DND-41 (cell line): ENCODE results near the gene TAGLN2.

ENCODE experiments used
- ATAC-seq: fragments of 200-7000 bp; cut with Tn5 transposase; 3 replicates; pipeline ENCODE4 v1.9.1; 2021; ENCODE audit warnings: low read depth; ENCODE audit not compliant: insufficient read depth
- DNase-seq: peaks from one replicate; pipeline ENCODE4 v3.0.0-alpha.2; 2020
- H2AFZ ChIP-seq: 2 replicates; pipeline ENCODE4 v1.6.0; 2012; ENCODE audit warnings: low read depth, low read length
- H3K27ac ChIP-seq: 2 replicates; pipeline ENCODE4 v1.5.1; 2012; ENCODE audit warnings: low read length, inconsistent platforms
- H3K27me3 ChIP-seq: fragments of 200-600 bp; sonication (generic); 2 replicates; pipeline ENCODE4 v1.6.0; 2012; ENCODE audit warnings: low read length, mild to moderate bottlenecking, inconsistent platforms; ENCODE audit not compliant: insufficient read depth, poor library complexity
- H3K36me3 ChIP-seq: 2 replicates; pipeline ENCODE4 v1.5.1; 2012; ENCODE audit warnings: low read length, inconsistent platforms; ENCODE audit not compliant: insufficient read depth
- H3K4me1 ChIP-seq: 2 replicates; pipeline ENCODE4 v1.5.1; 2012; ENCODE audit warnings: mild to moderate bottlenecking, low read length; ENCODE audit not compliant: insufficient read depth
- H3K4me2 ChIP-seq: 2 replicates; pipeline ENCODE4 v1.6.0; 2012; ENCODE audit warnings: mild to moderate bottlenecking, moderate library complexity, low read length, inconsistent platforms; ENCODE audit not compliant: insufficient read depth
- H3K4me3 ChIP-seq, 2 experiments: fragments of 200-600 bp in 1 of 2; shearing (Covaris generic) in 1 of 2; 2 replicates each; pipeline ENCODE4 v1.5.1; 2012 to 2016; ENCODE audit warnings: inconsistent platforms in 2 of 2, low read length in 2 of 2, mild to moderate bottlenecking in 2 of 2, low read depth in 1 of 2, moderate library complexity in 1 of 2
- H3K79me2 ChIP-seq: 2 replicates; pipeline ENCODE4 v1.6.0; 2012; ENCODE audit warnings: low read length, inconsistent platforms; ENCODE audit not compliant: insufficient read depth
- H3K9ac ChIP-seq: 2 replicates; pipeline ENCODE4 v1.6.0; 2012; ENCODE audit warnings: low read depth, mild to moderate bottlenecking, inconsistent platforms, low read length, moderate library complexity
- H3K9me3 ChIP-seq: 2 replicates; pipeline ENCODE4 v1.5.1; 2012; ENCODE audit warnings: low read length, moderate library complexity, mild to moderate bottlenecking, inconsistent platforms; ENCODE audit not compliant: insufficient read depth, severe bottlenecking
- H4K20me1 ChIP-seq: 2 replicates; pipeline ENCODE4 v1.6.0; 2012; ENCODE audit warnings: low read length; ENCODE audit not compliant: insufficient read depth
- EZH2 ChIP-seq: IDR thresholded peaks from 3 replicates; pipeline ENCODE4 v1.6.1; 2012; ENCODE audit warnings: borderline replicate concordance, low read depth, mild to moderate bottlenecking, moderate library complexity, low read length, inconsistent platforms; ENCODE audit not compliant: severe bottlenecking
- TF ChIP-seq, protein P1 (sequence below): IDR thresholded peaks from 2 replicates; pipeline ENCODE4 v1.5.1; 2012; ENCODE audit warnings: borderline replicate concordance, low read length, moderate library complexity, mild to moderate bottlenecking; ENCODE audit not compliant: poor library complexity, severe bottlenecking; ENCODE audit errors: extremely low read depth

The TAGLN2 gene

DNA sequence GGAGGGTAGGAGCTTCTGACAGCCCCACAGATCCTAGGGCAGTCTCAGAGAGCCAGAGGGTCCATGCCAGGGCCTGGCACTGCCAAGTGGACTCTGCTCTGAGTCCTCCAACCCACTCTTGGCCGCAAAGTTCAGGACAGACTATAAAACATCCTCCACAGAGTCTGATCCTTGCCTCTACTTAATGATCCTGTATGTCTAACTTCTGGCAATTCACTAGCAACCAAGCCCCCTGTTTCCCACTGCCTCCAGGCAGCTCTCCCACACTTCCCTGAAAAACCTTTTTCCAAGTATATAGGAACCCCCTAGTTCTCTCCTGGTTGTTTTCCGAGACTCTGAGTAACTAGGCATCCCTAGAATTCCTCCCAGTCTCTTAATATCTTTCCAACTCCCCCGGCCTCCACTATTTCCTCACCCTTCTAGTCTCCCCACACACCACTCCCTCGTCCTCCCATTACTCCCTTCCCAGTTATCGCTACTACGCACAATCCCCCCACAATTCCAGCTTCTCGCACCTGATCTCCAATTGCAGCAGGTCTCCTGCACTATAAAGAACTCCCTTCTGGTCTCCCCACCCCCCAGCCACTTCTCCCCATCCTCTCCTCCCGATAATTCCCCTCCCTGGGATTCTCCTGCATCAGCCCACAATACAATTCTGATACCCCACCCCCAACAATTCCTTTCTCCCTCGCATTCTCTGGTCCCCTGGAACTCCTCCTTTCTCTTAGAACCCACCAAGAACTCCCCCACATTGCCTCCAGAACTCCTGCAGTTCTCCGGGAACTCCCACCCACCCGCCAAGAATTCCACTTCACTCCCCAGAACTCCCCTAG, 19.5 kb upstream of the TAGLN2 start:
- Histone ChIP-seq H3K9me3 (no peaks in the 10 kb centered on the region), H3K9ac (no peak overlapping the region), H3K27ac (no peak overlapping the region), H3K79me2 (no peaks in the 10 kb centered on the region), H3K36me3 (no peaks in the 10 kb centered on the region), H3K27me3 (peaks cover 77% of the 10 kb centered on the region), H3K4me3 (no peak overlapping the region), H3K4me1 (peaks cover 6% of the 10 kb centered on the region), H2AFZ (no peak overlapping the region), H4K20me1 (no peaks in the 10 kb centered on the region; the same call in 1 of the 2 replicates), H3K4me2 (no peak overlapping the region)
- TF ChIP-seq, protein P1, sequence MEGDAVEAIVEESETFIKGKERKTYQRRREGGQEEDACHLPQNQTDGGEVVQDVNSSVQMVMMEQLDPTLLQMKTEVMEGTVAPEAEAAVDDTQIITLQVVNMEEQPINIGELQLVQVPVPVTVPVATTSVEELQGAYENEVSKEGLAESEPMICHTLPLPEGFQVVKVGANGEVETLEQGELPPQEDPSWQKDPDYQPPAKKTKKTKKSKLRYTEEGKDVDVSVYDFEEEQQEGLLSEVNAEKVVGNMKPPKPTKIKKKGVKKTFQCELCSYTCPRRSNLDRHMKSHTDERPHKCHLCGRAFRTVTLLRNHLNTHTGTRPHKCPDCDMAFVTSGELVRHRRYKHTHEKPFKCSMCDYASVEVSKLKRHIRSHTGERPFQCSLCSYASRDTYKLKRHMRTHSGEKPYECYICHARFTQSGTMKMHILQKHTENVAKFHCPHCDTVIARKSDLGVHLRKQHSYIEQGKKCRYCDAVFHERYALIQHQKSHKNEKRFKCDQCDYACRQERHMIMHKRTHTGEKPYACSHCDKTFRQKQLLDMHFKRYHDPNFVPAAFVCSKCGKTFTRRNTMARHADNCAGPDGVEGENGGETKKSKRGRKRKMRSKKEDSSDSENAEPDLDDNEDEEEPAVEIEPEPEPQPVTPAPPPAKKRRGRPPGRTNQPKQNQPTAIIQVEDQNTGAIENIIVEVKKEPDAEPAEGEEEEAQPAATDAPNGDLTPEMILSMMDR, result no peak
- TF ChIP-seq EZH2, result no peak
- DNase-seq (no peak), ATAC-seq (no peak)

DNA sequence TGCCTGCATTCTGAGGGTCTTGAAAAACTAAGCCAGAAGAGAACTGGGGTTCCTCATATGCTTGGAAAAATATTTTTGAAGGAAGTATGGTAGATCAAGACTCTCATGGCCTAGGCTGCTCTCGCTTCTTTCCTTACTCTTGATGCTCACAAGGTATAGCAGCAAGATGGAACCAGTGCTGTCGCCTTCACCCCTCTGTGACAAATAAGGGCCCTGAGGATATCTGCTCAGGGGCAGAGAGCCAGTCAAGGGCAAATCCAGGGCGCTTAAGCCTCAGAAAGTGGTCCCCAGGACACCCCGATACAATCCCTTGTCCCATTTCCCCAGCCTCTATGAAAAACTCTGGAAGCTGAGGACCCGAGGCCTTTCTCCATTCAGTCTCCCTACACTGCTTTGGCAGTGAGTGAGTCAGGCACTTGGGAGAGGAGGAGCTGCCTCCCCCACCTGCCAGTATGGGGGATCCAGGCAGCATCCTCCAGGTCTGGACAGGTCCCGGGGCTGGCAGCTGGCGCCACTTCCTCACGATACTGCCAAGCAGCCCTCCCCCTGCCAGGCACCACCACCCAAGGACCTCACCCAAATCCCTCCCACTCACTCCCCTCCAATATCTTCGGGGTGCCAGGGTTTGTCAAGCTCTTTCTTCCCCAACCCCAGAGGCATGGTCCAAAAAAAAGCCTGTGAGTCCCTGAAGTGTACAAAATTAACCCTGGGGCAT, 18.8 kb upstream of the TAGLN2 start:
- Histone ChIP-seq H3K4me1 (peaks cover 6% of the 10 kb centered on the region), H3K4me3 (no peak overlapping the region), H3K27me3 (peaks cover 71% of the 10 kb centered on the region), H3K36me3 (no peaks in the 10 kb centered on the region), H4K20me1 (no peaks in the 10 kb centered on the region; the same call in 1 of the 2 replicates), H3K4me2 (no peak overlapping the region), H3K9ac (no peak overlapping the region), H3K27ac (no peak overlapping the region), H2AFZ (no peak overlapping the region), H3K9me3 (no peaks in the 10 kb centered on the region), H3K79me2 (no peaks in the 10 kb centered on the region)
- TF ChIP-seq EZH2, result no peak
- TF ChIP-seq, protein P1, result no peak
- DNase-seq (no peak), ATAC-seq (no peak)

DNA sequence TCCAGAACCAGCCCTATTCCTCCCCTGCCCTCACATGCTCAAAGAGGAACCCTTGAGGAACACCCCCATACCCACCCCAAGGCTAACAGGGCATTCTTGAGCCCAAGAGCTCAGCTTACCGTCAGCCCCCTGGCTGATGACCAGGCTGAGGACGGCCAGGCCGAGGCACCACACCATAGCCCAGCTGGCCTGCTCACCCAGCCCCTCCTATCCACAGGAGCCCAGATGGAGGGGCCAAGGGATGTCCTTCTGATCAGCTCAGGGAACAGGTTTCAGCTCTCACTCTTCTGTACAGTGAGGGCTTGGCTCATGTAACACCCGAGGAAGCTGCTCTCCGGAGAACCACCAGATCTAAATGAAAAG, 18.0 kb upstream of the TAGLN2 start:
- Histone ChIP-seq H3K9me3 (no peaks in the 10 kb centered on the region), H3K79me2 (no peaks in the 10 kb centered on the region), H3K9ac (no peak overlapping the region), H4K20me1 (no peaks in the 10 kb centered on the region; the same call in 1 of the 2 replicates), H3K27me3 (peaks cover 63% of the 10 kb centered on the region), H3K4me2 (no peak overlapping the region), H3K4me3 (no peak overlapping the region), H3K36me3 (no peaks in the 10 kb centered on the region), H2AFZ (no peak overlapping the region), H3K4me1 (peaks cover 6% of the 10 kb centered on the region), H3K27ac (no peak overlapping the region)
- no peak for TF ChIP-seq EZH2
- TF ChIP-seq, protein P1, result no peak
- DNase-seq (no peak), ATAC-seq (no peak)
